Activated naive CD4-positive, alpha-beta T cell treated with anti-CD3 and anti-CD28 coated beads, Interleukin-2, amount 50 U/mL, for 16 hours (primary cell): ENCODE data around the gene STRA6.

Source experiments
- DNase-seq: peaks from one replicate; pipeline ENCODE4 v3.0.0-alpha.2; 2020

STRA6 gene

DNA sequence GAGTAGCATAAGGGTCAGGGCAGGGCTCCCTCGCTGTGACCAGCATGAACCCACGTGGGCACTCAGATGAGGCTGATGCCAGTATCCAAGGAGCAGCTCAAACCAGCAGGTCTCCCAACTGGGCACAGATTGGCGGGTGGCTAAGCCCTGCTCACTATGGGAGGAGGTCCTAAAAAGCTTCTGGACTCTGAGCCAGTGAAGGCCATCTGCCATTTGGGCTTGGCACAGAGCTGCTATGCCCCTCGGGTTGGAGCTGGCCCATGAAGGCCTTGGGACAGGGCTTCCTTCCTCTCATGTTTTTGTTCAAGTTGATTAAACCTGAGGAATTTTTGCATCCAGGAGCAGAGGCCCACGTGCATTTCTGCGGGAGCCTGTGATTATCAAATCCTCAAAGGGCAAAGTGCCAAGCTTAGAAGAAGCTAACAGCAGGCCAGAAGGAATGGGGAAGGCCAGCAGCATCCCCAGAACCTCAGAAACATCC, 4.3 kb upstream of the STRA6 start:
- DNase-seq: no peak

DNA sequence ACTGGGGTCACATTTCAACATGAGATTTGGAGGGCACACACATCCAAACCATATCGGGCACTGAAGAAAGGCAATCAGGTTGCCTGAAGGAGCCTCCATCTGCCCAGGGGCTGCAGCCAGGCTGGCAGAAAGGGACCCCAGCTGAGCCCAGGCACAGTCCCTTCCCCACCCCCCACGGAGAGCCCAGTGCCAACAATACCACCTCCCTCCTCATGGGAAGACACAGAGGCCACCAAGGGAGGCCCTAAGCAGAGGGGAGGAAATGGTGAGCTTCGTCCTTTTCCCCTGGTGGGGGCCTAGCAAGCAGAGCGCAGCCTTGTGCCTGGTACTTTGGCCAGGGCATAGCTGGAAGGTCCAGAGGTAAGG, 3.0 kb upstream of the STRA6 start:
- DNase-seq: no peak

DNA sequence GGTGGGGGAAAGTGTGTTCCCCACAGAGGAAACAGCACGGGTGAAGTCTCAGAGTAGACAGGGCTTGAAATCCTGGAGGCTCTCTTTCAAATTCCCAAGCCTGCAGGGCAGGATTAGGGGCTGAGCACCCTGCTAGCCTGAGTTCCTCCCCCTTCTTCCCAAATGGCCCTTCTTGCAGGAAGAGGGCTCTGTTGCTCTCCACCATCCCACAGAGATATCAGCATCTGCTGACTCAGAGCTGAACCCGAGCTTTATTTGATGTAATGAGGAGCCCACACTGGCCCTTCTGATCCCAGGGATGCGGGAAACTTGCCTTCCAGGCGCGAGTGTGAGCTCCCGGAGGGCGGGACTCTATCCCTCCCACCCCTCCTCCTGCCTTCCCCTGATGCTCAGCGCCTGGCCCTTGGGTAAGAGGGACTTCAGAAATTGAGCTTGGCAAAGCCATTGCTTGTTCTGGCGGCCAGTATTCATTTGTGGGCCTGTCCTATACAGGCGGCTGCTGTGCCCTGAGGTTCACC, 1.4 kb upstream of the STRA6 start:
- DNase-seq: no peak

DNA sequence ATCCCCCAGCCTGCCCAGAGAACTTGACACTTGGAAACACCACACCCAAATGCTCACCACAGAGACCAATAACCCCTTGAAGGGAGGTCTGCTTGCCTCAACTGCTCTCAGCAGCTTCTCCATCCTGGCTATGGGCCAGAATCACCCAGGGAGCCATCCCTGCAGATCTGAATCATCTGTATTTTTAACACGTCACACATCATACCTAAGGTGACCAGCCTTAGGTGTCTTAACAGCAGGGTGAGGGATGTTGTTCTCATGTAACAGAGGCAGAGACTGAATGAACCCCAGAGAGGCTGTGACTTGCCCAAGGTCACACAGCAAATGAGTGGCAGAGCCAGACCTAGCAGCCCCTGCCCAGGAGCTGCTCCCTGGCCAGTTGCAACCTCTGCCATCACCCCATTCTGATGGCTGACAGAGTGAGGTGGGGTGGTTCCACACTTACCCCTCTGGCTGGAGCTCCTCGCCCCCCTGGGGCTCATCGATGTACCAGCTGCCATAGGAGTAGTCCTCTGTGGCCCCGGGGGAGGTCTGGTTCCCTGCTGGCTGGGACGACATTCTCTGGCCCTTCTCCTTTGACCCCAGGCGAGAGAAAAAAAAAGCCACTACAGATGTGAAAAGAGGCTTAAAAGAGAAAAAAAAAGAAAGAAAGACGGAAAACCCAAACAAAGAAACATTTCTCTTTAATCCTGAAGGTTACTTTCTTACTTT, 722 bp downstream of the STRA6 start:
- DNase-seq: no peak

GRCh38 chr15:74200871-74201419, 1.6 kb downstream of the STRA6 start:
- DNase-seq: no peak

- no peak for DNase-seq
These were observed 2.2 kb downstream of the STRA6 start for GRCh38 chr15:74200412-74200815.

- DNase-seq: no peak
These were observed 3.3 kb downstream of the STRA6 start for GRCh38 chr15:74199297-74199652.

DNA sequence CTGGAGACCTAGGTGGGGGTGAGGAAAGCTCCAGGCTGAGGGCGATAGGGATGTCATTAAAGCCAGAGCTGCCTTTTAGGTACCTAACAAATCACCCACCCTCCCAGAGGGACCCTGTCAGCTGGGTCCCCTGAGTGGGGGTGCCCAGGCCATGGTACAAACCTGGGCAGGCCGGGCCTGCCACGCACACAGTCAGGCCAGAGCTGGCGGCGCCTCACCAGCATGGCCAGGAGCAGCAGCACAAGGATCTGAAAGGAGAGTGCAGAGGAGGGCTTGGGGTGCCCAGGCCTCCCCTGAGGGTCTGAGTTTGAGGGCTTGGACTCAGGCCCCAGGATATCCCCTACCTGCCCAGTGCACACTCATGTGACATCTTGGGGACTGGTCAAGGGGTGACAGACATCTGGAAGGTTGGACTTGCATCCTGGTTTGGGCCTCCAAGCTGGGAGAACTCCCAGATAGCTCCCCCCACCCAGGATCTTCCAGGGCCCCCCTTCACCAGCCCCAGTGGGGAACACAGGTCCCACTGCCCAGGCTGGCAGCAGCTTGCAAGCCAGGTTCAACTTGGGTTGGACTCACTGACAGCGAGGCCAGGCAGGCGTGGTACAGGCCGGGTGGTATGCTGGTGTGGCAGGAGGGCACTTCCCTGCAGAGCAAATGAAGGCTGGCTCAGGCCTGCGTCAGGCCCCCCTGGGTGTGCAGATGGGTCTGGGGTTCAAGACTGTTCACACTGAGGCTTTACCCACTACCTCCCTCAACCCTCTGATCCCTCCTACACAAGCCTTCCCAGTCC, 5.2 kb downstream of the STRA6 start:
- no peak for DNase-seq

GRCh38 chr15:74196175-74196574, 6.4 kb downstream of the STRA6 start:
- DNase-seq: no peak

DNA sequence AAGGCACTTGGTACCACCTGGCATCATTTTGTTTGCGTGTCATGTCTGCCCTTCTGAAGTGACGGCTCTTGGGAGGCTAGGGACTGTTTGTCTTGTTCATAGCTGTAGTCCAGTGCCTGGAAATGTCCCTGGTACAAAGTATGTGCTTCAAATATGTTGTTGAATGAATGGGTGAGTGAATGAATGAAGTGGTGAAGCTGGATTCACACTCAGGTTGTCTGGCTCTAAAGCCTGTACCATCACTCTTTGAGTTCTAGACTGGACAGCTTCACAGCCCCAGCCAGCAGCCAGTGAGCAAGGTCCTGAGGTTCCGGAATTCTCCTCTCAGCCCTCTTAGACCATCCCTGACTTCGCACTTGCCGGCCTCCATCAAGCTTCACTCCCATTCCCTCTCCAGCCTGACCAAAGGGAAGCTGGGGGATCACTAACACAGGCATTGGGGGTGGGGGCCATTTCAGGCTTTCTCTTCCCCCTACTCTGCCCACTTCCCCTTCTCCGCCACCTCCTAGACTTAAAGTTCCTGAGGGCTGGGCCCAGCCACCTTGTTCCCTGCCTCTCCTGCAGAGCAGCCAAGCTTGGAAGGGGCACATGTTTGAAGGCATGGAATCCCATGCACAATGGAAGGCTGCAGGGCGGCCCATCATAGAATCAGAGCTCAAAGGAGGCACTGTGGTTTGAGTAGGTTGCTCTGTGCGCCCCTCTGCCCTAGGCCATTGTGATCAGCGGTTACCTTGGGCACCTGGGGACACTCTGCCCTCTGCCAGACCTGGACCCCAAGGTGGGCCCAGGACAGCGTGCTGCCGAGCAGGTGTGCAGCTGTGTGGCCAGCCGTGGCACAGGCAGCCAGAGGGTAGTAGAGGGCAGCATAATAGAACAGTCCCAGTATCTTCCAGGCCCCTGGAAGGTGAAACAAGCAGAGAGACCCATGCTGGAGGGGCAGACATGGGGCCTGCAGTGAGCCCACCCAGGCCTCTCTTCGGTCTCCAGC, 7.7 kb downstream of the STRA6 start:
- DNase-seq: no peak

- no peak for DNase-seq
These were observed 8.7 kb downstream of the STRA6 start for GRCh38 chr15:74193905-74194304.

DNA sequence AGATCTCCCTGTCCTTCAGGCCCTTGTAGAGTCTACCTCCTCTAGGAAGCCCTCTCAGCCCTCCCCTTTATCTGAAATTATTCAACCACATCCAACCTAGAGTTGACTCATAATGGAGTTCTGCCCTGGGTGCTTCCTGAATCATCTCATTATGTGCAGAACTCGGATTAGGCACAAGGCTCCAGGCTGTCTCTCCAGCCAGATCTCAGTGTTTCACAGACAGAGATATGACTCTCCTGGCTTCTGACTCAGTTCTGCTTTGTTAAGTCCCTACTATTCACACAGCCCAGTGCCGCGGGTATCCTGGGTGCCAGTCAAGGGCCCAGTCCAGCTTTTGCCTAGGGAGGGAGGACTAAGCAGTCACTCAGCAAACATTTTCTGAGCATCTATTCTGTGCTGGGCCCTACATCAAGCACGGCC, 9.3 kb downstream of the STRA6 start:
- no peak for DNase-seq

DNA sequence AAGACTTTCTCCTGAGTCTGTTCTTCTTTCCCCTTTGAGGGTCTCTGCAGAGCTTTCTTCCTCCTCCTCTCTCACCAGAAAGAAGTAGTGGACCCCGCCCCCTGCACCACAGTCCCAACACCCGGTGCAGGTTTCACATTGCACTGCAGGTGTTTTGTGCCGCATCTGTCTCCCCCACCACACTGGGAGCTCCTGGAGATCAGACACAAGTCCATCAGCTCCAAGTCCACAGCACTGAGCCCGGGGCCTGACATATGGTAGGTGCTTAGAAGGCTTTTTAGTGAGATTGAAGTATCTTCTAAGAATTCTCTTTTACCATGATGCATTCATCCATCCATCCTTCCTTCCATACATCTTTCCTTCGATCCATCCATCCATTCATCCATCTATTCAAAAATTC, 9.8 kb downstream of the STRA6 start:
- no peak for DNase-seq

GRCh38 chr15:74191798-74192197, 10.8 kb downstream of the STRA6 start:
- DNase-seq: no peak

- no peak for DNase-seq
These were observed 14.4 kb downstream of the STRA6 start for GRCh38 chr15:74188216-74188615.

GRCh38 chr15:74185710-74186348, 16.8 kb downstream of the STRA6 start:
- no peak for DNase-seq

DNA sequence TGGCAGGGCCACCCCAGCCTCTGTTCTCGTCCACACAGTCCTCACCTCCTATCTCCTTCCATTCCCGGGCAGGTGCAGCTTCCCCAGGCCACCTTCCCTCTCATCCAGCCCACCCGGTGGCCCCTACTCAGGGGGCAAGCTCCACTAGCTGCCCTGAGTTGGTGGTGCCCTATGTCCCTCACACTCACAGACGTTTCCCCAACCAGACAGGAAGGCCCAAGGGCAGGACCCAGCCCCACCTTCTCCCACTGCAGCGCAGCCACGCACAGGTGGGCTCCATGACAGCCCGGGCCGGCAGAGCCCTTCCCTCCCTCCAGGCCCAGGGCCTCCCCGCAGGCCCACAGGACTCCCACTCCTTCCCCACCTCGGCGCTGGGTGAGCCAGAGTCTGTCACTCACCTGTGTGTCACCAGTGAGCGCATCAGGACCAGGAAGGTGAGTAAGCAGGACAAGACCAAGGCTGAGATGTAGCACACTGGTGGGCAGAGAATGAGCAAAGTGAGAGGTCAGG, 17.9 kb downstream of the STRA6 start:
- no peak for DNase-seq

- DNase-seq: no peak
These were observed 20.5 kb downstream of the STRA6 start for GRCh38 chr15:74182131-74182530.

DNA sequence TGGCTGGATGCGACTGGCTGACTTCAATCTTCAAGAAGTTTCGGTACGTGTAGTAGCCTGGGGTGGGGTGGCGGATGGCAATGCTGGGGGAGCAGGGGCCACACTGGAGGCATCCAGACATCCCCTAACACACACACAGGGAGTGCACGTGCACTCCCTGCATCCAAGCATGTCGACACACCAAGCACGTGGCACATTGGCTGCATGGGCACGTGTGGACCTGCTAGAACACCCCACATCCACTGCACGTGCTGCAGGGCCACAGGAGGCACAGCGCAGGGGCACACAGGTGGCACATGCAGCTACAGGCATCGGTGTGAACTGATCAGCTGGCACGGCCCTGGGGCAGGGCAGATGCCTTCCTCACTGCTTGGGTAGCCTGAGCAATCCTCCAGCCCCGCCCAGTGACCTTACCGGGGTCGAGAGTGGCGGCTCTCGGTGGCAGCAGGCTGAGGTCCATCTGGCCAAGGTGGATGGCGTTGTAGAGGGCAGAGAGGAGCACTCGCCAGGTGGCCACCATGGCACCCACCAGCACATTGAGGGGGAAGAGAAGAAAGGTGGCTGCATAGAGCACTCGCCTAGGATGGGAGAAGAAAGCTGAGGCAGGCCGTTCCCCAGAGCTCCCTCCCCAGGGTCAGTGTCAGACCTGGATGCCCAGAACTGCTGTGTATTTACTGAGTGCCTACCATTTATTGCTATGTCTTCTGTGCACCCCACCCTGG, 21.5 kb downstream of the STRA6 start:
- DNase-seq: no peak

DNA sequence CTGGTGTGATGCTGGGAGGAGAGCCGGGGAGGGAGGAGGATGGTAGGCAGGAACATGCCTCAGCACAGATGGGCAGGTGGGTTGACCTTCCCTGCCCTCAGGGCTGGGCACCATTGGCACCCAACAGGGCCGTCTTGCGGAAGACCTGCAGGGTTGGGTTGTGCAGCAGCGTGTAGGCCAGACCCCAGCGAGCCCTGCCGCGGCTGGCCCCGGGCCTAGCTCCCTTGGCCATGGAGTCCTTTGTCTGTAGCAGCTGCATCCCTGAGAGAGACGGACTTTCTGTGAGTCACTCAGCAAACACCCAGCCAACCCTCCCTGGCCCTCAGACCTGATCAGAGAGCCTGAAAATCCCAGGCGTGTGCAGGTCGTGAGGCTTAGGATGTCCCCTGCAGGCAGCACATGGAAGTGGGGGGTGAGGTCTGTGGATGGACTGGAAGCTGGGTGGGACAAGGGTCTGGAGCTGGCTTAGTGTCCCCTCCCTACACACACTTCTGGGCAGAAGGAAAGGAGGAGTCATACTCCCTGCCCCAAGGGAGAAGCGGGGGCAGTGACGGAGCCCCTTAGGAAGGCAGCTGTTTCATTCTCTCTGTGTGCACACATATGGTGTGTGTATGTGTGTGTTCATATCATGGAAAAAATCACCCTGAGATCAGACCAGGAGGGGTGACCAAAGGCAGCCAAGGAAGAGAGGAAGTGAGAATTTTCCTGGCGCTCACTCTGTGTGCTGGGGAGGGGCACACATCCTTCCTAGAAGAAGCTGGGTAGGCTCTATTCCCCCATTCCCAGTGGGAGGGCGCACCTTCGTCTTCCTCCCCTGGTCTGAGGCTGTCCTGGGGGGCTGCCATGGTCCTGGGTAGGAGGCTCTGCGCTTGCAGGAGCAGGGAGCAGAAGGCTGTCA, 22.4 kb downstream of the STRA6 start:
- no peak for DNase-seq
